ENCODE measurements around the gene CYP4F8. TPM values are rescaled to one million over a fixed set of nuclear protein-coding genes. Genes with fewer than 3 reads are reported as not detected.
A peak's percentile ranks its signal among the peaks of the same experiment; 100 is the strongest.

CYP4F8 gene
- total RNA-seq, 1 experiment from 2014 or later: not detected

- DNase-seq (ENCODE audit: low spot score): no peak
Observed at GRCh38 chr19:15616627-15617270, 1.7 kb downstream of the CYP4F8 start.

- DNase-seq (ENCODE audit: low spot score): no peak
Observed at GRCh38 chr19:15618321-15618720, 3.3 kb downstream of the CYP4F8 start.

- DNase-seq (ENCODE audit: low spot score): no peak
Observed at GRCh38 chr19:15621801-15622200, 6.8 kb downstream of the CYP4F8 start.

- no peak for DNase-seq (ENCODE audit: low spot score)
Observed at GRCh38 chr19:15622991-15623390, 8.0 kb downstream of the CYP4F8 start.

- no peak for DNase-seq (ENCODE audit: low spot score)
Observed at GRCh38 chr19:15623711-15624318, 8.8 kb downstream of the CYP4F8 start.

GRCh38 chr19:15628236-15629002, 13.4 kb downstream of the CYP4F8 start:
- no peak for DNase-seq (ENCODE audit: low spot score)

- DNase-seq (ENCODE audit: low spot score): peak; percentile 57
Observed at GRCh38 chr19:15629003-15629880, 14.2 kb downstream of the CYP4F8 start.

- peak; percentile 19 for DNase-seq (ENCODE audit: low spot score)
Observed at GRCh38 chr19:15631817-15632216, 16.8 kb downstream of the CYP4F8 start.

- DNase-seq (ENCODE audit: low spot score): no peak
Observed at GRCh38 chr19:15633082-15633835, 18.2 kb downstream of the CYP4F8 start.

GRCh38 chr19:15634105-15634504, 19.1 kb downstream of the CYP4F8 start:
- no peak for DNase-seq (ENCODE audit: low spot score)

- no peak for DNase-seq (ENCODE audit: low spot score)
Observed at GRCh38 chr19:15635016-15635805, 20.2 kb downstream of the CYP4F8 start.

- no peak for DNase-seq (ENCODE audit: low spot score)
Observed at GRCh38 chr19:15636026-15636425, 21.0 kb downstream of the CYP4F8 start.

- no peak for DNase-seq (ENCODE audit: low spot score)
Observed at GRCh38 chr19:15639596-15639995, 24.6 kb downstream of the CYP4F8 start.

GRCh38 chr19:15640294-15640903, 25.4 kb downstream of the CYP4F8 start, which contains the start of gene CYP4F3:
TSS of gene CYP4F3 (plus strand) at chr19:15640897. CDS start at chr19:15641416, 519 bp downstream.
- DNase-seq (ENCODE audit: low spot score): peak; percentile 91

- DNase-seq (ENCODE audit: low spot score): no peak
Observed at GRCh38 chr19:15640904-15641597, 26.0 kb downstream of the CYP4F8 start.

- no peak for DNase-seq (ENCODE audit: low spot score)
Observed at GRCh38 chr19:15641901-15642491, 27.0 kb downstream of the CYP4F8 start.

- no peak for DNase-seq (ENCODE audit: low spot score)
Observed at GRCh38 chr19:15642807-15643206, 27.8 kb downstream of the CYP4F8 start.

GRCh38 chr19:15643387-15643786, 28.4 kb downstream of the CYP4F8 start:
- DNase-seq (ENCODE audit: low spot score): no peak
